NCI-H82 treated with DMSO at 0.1 percent for 48 hours (cell line): ENCODE data around the gene SSUH2.
"Not testable (repeated sequence)": the region's sequence is repeated elsewhere in the genome, so short reads cannot be mapped to it uniquely, and the experiment has no call there.

ENCODE experiments used
- DNase-seq: peaks from one replicate; lab custom pipeline; 2025; ENCODE audit not compliant: unreplicated experiment; lab: John Stamatoyannopoulos, UW

The SSUH2 gene, protein sequence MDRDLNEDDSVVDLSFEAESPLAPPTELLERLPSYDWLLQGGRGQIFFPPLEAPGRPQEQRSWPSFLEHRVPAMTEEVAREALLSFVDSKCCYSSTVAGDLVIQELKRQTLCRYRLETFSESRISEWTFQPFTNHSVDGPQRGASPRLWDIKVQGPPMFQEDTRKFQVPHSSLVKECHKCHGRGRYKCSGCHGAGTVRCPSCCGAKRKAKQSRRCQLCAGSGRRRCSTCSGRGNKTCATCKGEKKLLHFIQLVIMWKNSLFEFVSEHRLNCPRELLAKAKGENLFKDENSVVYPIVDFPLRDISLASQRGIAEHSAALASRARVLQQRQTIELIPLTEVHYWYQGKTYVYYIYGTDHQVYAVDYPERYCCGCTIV

DNA sequence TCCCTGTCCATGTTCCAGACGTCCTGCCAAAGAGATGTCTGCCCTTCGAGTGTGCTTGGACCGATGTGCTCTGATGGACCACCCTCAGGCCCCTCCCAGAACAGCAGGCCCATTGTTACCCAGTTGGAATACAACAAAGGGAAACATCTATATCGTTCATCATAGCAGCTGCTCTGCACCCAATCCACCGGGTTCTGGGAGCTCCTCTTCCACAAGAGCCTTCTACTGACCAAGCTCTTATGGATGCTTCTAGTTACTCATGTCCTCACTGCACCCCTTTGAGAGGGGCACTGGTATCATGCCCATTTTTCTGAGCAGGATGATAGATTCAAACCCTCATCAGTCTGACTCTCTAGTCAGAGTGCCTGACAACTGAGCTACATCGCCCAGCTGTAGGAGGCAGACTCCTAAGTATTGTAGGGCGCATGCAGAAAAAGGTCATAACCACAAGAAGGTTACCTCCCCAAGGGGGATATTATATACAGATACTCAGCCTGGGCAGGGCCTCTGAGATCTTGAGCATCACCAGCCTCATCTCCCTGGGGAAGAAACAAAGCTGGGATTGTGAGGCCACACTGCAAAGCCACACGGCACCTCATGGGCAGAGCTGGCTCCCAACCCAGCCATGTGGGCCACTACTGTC, at the start of gene SSUH2:
TSS of gene SSUH2 (minus strand) at position 51 of the 643 bp plus-strand sequence. CDS start at position 11, 40 bp downstream.
- no peak for DNase-seq

DNA sequence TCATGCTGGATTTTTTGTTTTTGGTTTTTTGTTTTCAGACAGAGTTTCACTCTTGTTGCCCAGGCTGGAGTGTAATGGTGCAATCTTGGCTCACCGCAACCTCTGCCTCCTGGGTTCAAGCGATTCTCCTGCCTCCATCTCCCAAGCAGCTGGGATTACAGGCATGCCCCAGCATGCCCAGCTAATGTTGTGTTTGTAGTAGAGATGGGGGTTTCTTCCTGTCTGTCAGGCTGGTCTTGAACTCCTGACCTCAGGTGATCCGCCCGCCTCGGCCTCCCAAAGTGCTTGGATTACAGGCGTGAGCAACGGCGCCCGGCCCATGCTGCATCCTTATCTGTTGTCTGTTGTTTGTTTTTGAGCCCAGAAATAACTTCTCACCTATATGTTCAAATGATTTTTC, 46.7 kb upstream of the SSUH2 start:
- DNase-seq: not testable (repeated sequence)

DNA sequence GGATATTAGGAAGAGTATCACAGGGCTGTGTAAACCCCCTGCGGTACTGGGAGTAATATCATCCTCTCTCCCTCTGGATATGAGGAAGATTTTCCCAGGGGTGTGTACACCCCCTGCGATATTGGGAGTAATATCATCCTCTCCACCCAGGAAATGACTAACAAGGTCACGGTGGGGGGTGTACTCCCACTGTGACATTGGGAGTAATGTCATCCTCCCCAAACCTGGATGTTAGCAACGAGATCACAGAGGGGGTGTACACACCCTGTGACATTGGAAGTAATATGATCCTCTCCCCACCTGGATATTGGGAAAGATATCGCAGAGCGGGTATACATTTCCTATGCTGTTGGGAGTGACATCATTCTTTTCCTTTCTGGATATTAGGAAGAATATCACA, 40.4 kb upstream of the SSUH2 start:
- not testable (repeated sequence) for DNase-seq

DNA sequence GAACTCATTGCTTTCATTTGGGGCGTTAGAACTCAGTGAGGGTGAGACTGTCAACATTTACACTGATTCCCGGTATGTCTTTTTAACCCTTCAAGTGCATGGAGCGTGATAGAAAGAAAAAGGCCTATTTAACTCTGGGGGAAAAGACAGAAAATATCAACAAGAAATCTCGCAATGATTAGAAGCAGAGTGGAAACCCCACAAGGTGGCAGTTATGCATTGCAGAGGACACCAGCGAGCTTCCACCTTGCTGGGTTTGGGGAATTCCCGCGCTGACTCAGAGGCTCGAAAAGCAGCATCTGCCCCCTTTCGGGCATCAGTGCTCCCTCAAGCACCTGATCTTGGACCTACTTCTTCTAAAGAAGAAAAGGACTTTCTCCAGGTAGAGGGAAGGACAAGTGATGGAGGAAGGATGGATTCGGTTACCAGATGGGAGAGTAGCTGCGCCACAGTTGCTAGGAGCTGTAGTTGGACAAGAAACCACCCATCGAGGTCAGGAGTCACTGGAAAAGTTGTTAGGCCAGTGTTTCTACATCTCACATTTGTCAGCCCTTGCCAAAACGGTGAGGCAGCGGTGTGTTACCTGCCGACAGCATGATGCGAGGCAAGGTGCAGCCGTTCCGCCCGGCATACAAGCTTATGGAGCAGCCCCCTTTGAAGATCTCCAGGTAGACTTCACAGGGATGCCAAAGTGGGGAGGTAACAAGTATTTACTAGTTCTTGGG, 38.4 kb upstream of the SSUH2 start:
- not testable (repeated sequence) for DNase-seq

DNA sequence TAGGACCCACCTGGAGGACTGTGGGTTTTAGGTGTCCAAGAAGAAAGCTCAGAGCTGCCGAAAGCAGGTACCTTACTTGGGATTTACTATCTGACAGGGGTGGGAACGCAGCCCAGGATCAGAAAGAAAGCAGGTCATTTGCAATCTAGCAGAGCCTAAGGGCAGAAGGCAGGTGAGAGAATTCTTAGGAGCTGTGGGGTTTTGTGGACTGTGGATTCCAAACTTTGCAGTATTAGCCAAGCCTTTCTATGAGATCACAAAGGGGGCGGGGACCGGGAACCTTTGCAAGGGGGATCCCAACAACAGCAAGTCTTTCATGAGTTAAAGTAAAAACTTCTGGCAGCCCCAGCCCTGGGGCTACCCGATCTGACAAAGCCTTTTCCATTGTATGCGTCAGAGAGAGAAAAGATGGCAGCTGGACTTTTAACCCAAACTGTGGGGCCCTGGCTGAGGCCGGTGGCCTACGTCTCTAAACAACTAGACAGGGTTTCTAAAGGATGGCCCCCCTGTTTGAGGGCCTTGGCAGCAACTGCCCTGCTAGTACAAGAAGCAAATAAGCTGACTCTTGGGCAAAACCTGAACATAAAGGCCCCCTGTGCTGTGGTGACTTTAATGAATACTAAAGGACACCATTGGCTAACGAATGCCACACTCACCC, 37.4 kb upstream of the SSUH2 start:
- not testable (repeated sequence) for DNase-seq

DNA sequence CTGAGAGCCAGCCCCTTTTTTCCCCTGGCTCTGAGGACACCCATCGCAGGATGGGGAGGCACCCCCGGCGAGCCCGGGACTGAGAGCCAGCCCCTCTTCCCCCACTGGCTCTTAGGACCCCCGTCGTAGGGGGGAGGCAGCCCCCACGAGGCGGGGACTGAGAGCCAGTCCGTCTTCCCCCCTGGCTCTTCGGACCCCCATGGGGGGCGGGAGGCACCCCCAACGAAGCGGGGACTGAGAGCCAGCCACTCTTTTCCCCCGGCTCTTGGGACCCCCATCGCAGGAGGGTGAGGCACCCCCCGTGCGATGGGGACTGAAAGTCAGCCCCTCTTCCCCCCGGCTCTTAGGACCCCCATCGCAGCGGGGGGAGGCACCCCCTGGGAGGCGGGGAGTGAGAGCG, 36.8 kb upstream of the SSUH2 start:
- DNase-seq: no peak

DNA sequence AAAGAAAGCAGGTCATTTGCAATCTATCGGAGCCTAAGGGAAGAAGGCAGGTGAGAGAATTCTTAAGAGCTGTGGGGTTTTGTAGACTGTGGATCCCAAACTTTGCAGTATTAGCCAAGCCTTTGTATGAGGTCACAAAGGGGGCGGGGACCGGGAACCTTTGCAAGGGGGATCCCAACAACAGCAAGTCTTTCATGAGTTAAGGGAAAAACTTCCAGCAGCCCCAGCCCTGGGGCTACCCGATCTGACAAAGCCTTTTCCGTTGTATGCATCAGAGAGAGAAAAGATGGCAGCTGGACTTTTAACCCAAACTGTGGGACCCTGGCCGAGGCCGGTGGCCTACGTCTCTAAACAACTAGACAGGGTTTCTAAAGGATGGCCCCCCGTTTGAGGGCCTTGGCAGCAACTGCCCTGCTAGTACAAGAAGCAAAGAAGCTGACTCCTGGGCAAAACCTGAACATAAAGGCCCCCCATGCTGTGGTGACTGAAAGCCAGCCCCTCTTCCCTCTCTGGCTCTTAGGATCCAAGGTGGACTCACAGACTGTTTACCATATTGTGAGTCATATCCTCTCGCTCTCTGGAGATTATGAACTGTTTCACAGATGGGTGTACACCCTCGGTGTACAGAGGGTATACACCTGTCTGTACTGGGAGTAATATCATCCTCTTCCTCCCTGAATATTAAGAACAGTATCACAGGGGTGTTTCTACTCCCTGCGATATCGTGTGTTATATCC, 35.4 kb upstream of the SSUH2 start:
- not testable (repeated sequence) for DNase-seq

DNA sequence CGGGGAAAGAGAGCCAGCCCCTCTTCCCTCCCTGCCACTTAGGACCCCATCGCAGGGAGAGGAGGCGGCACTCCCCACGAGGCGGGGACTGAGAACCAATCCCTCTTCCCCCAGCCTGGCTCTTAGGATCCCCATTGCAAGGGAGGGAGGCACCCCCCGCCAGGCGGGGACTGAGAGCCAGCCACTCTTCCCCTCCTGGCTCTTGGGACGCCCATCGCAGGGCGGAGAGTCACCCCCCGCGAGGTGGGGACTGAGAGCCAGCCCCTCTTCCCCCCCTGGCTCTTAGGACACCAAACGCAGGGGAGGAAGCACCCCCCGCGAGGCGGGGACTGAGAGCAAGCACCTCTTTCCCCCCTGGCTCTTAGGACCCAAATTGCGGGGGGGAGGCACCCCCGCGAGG, 34.2 kb upstream of the SSUH2 start:
- DNase-seq: no peak

DNA sequence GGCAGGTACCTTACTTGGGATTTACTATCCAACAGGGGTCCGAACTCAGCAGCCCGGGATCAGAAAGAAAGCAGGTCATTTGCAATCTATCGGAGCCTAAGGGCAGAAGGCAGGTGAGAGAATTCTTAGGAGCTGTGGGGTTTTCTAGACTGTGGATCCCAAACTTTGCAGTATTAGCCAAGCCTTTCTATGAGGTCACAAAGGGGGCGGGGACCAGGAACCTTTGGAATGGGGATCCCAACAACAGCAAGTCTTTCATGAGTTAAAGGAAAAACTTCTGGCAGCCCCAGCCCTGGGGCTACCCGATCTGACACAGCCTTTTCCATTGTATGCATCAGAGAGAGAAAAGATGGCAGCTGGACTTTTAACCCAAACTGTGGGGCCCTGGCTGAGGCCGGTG, 32.7 kb upstream of the SSUH2 start:
- not testable (repeated sequence) for DNase-seq

DNA sequence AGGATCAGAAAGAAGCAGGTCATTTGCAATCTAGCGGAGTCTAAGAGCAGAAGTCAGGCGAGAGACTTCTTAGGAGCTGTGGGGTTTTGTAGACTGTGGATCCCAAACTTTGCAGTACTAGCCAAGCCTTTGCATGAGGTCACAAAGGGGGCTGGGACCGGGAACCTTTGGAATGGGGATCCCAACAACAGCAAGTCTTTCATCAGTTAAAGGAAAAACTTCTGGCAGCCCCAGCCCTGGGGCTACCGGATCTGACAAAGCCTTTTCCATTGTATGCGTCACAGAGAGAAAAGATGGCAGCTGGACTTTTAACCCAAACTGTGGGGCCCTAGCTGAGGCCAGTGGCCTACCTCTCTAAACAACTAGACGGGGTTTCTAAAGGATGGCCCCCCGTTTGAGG, 31.0 kb upstream of the SSUH2 start:
- not testable (repeated sequence) for DNase-seq

DNA sequence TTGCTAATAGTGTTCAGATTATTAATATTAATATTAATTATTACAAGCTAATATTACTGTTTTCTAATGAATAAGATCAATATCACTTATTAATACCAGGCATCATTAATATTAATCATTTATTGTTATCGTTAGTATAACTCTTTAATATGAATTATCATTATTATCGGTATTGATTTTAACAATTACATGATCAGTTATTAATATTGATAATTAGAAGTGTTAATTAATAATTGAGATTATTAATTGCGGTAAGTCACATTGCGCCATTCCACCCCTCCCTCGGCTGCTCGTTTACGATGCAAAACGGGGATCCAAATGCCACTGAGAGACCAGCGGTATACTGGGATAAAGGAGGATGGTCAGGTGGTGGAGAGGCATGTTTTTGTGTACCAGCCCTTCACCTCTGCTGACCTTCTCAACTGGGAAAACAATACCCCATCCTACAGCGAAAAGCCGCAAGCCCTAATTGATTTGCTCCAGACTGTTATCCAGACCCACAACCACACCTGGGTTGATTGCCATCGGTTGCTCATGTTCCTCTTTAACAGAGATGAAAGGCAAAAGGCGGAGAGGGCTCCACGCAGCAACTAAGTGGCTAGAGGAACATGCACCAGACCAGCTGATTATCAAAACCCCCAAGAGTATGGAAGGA, 28.6 kb upstream of the SSUH2 start:
- no peak for DNase-seq

DNA sequence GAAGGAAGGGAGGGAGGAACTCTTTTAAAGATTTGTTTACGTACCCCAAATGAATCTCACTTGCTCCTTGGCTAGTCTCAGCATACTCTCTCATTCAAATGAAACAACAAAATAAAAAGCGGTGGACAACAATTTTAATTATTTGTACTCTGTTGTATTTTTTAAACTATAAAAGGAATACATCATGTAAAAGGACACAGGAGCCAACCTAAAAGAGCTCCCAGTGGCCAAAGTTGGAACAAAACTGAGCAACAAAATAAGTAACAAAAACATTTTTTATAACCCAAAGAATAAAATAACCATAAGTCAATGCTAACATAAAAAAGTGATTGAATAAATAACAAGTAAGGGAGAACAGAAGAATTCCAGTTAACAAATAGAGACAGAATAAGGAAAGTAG, 24.4 kb upstream of the SSUH2 start:
- DNase-seq: no peak

DNA sequence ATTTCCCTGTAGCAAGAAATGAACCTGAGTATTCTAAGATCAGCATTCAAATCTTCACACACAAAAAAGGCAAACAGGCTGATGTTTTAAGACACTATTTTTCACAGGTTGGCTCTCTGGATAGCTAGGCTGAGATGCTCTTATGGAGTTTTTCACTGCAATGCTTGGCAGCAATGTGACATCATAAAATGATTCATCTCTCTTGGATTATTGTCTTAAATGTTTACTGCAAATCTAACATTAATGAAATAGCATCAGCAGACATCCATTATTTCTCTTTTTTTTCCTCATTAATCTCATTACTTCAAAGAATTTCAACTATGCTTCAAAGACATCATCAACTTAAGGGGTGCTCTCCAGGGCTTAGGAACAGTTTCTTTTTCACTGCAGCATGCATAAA, 23.6 kb upstream of the SSUH2 start:
- DNase-seq: no peak

DNA sequence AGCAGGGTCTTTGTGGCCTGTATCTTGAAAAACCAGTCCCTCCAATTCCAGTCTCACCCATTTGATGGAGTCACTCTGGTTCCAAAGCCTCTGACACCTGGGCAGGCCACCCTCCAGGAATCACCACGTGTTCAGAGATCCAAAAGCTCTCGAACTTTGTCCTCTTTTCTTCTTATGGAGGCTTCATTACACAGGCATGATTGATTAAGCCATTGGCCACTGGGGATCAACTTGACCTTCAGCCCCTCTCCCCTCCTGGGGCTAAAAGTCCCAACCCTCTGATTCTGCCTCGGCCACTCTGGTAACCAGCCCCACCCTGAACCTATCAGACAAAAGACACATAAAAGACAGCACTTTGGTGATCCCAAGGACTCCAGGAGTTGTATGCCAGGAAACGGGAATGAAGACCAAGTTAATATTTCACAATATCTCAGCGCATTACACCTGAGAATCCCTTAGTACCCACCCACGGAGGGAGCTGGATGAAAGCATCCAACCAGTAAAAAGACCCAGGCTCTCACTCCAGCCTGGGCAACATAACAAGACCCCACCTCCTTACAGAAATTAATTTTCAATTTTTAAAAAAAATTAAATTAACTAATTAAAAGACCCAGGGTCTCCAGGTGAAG, 23.0 kb upstream of the SSUH2 start:
- DNase-seq: no peak

DNA sequence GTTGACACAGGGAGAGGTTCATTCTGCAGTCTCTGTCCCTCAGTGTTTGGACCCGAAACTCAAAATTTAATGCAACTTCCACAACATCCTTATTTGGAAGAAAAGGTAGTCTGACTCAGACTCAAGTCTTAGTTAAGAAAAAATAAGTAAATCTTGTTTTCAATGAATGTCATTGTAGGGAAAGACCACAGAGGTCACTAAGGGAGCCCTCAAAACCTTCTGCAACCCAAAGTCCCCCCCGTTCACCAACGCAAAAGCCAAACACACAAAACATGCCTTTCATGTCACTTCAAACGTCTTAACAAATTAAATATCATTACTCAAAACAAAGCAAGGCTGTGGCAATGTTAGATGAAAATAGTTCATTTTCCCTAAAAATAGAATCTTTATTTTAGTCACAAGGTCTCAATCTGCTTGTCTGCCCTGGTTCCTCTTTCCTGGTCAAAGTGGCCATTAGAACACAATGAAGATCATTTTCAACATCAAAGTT, 20.9 kb upstream of the SSUH2 start:
- DNase-seq: no peak

DNA sequence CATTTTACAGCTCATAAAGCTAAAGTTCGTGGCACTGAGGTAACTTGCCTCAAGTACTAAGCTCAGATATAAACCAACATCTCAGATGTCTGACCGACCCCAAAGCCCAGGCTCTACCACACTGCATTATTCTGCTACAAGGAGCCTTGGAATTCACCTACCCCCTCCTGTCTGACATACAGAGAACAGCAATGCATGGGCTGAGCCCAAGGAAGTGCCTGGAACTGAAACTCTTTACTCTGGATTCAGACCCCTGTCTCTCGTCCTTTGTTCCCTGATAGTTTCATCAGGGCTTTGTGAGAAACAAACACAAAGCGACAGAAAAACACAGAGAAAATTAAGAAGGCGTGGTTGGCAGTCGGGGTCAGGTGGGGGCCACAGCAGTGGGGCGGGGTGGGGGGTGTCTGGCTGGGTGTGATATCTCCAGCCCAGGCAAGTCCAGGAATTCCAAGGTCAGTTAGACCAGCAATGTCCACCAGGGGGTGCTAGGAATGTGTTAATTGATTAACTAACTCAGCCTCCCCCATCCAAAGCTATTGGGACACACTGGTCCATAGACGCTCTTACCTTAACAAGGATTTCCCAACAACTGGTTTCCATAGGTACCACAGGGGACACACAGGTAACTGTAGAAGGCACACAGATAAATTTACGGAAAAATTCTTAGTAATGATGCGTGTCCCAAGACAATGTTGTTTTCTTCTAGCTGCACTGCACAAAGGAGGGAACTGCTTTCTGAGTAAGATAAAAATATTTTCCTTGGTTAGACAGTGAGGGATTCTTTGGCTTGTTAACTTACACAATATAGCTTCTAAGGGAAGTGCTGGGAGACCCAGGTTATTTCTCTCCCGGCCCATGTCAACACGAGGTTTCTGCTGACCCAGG, 18.8 kb upstream of the SSUH2 start:
- DNase-seq: peak; percentile 6

DNA sequence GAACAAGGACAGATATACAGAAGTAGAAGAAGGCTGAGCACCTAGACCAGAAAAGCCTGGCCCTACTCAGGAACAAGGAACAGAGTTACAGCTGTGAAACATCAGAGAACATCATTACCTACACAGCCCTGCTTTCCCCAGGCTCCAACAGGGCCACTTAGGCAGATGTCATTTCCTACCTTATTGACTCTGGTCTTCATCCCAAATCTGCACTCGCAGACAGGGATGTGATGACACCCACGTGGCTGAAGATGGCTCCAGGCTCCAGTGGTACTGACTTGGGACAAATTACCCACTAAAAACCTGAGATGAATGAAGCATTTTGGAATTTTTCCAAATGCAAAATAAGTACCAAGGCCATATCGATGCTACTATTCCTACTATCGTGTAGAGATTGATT, 18.0 kb upstream of the SSUH2 start:
- DNase-seq: no peak
